Esophagus muscularis mucosa (tissue), 4 donors: ENCODE data around the gene OTUD7B.

Experiments used
- CTCF ChIP-seq, 3 experiments: fragments of 200-600 bp in 2 of 3; fragments of 450-650 bp in 1 of 3; sonication (generic) in 2 of 3; IDR thresholded peaks; one replicate each; pipeline ENCODE4 v1.5.1; 2017 to 2019; ENCODE audit warnings: antibody characterized with exemption in 3 of 3, mild to moderate bottlenecking in 2 of 3, moderate library complexity in 1 of 3
- EP300 ChIP-seq: sonication (generic); formaldehyde crosslinking; IDR thresholded peaks from one replicate; pipeline ENCODE4 v1.6.1; 2017; ENCODE audit warnings: antibody characterized with exemption
- POLR2A ChIP-seq: fragments of 450-650 bp; IDR thresholded peaks from one replicate; pipeline ENCODE4 v1.6.1; 2017; ENCODE audit warnings: antibody characterized with exemption, moderate library complexity, mild to moderate bottlenecking, low read depth

DNA sequence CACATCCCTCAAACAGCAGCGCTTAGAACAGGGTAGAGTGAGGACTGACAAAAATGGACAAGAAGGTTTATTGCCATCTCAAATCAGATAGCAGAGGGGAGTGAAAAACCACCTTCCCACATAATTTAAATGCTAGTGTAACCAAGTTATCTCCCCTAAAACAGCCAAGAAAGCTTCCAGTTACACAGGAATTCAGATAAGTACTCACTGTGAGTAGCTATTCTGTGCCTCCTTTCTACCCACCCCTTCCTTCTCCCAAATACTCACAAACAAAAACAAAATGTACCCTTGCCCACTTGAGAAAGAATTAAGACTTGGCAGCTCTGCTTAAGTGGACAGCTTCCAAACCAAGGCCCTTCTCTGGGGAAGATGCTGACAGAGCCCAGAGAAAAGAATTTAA, 9.1 kb downstream of the OTUD7B start:
- TF ChIP-seq CTCF (IDR thresholded peaks at IDR 0.05) (no peak), EP300 (no peak), POLR2A (no peak)
